ENCODE data around the gene CAB39. TPM values are rescaled to one million over a fixed set of nuclear protein-coding genes. Genes with fewer than 3 reads are reported as not detected.

Gene CAB39
- total RNA-seq, 1 experiment from 2014 or later, result 91.7 TPM

DNA sequence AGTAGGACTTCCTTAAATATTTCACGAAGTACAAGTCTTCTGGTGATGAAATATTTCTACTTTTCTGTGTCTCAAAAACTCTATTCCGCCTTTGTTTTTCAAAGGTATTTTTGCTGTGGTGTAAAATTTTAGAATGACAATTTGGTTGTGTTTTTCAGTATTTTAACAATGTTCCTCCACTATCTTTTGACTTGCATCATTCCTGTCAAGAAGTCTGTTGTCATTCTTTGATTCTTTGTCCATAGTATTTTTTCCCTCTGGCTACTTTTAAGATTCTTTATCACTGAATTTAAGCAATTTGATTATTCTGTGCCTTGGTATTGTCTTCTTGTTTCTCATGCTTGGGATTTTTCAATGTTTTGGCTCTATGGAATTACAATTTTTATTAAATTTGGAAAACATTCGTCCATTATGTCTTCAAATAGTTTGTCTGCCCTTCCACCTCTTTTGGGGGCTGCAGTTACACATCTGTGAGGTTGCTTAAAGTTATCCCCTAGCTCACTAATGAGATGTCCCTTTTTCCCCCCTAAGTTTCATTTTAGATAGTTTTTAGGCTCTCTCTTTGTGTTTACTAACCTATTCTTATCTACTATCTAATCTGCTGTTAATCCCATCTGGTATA is 76.0 kb downstream of the CAB39 start:
- TF ChIP-seq, protein P1, sequence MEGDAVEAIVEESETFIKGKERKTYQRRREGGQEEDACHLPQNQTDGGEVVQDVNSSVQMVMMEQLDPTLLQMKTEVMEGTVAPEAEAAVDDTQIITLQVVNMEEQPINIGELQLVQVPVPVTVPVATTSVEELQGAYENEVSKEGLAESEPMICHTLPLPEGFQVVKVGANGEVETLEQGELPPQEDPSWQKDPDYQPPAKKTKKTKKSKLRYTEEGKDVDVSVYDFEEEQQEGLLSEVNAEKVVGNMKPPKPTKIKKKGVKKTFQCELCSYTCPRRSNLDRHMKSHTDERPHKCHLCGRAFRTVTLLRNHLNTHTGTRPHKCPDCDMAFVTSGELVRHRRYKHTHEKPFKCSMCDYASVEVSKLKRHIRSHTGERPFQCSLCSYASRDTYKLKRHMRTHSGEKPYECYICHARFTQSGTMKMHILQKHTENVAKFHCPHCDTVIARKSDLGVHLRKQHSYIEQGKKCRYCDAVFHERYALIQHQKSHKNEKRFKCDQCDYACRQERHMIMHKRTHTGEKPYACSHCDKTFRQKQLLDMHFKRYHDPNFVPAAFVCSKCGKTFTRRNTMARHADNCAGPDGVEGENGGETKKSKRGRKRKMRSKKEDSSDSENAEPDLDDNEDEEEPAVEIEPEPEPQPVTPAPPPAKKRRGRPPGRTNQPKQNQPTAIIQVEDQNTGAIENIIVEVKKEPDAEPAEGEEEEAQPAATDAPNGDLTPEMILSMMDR (IDR thresholded peaks at IDR 0.05; ENCODE audit: unreplicated experiment), result no peak
- Mint-ChIP-seq H3K4me3 (ENCODE audit: unreplicated experiment) (no peak overlapping the region), H3K27ac (ENCODE audit: low read depth, unreplicated experiment) (no peak overlapping the region), H3K9me3 (ENCODE audit: unreplicated experiment) (peaks cover 38% of the 10 kb centered on the region), H3K27me3 (ENCODE audit: insufficient read depth, unreplicated experiment) (no peaks in the 10 kb centered on the region), H3K4me1 (ENCODE audit: insufficient read depth, unreplicated experiment) (peaks cover 33% of the 10 kb centered on the region), H3K36me3 (ENCODE audit: insufficient read depth, unreplicated experiment) (peaks cover 67% of the 10 kb centered on the region)
- BruUV-seq (replicated peaks), result no TSS peak
- ChIA-PET CTCF (interaction anchor here (1.1 to 2.4 kb wide), 2 partner anchors 10 to 663 kb away, joined by 3 to 10 read pairs; no protein-coding TSS in a partner anchor), POLR2A (interaction anchor here (1.6 to 11.1 kb wide), 2 partner anchors 6 to 75 kb away, joined by 8 to 193 read pairs; no protein-coding TSS in a partner anchor)
- intact Hi-C loops (cut with micrococcal nuclease), result no loop called here
- DNase-seq (ENCODE audit: unreplicated experiment), result no peak

DNA sequence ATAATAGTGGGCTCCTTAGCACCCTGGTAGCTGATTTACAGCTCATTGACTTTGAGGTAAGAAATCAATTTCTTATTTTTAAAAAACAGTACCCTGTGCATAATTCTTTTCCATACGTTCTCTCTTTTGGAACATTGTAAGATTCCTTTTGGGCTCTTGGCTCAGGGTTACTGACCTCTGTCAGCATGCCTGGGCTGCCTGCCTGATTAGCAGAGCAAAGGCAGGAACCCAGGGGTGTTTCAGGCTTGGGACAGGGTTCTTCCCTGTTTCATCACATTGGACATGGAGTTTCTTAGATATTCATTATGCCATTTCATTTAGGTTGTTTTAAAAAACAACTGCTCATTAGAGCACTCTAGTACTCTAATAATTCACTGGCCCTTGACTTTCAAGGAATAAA is 78.3 kb downstream of the CAB39 start:
- no peak overlapping the region for H3K4me3 Mint-ChIP-seq (ENCODE audit: unreplicated experiment)
- TSS peak; percentile 3 for BruUV-seq (replicated peaks)
- no peaks in the 10 kb centered on the region for H3K27me3 Mint-ChIP-seq (ENCODE audit: insufficient read depth, unreplicated experiment)
- H3K27ac Mint-ChIP-seq (ENCODE audit: low read depth, unreplicated experiment), result no peak overlapping the region
- peaks cover 25% of the 10 kb centered on the region for H3K9me3 Mint-ChIP-seq (ENCODE audit: unreplicated experiment)
- ChIA-PET CTCF (interaction anchor here (1.6 to 2.6 kb wide), 4 partner anchors 7 to 77 kb away, joined by 5 to 10 read pairs (median 7); no protein-coding TSS in a partner anchor), POLR2A (interaction anchor here (1.2 to 11.1 kb wide), 2 partner anchors 9 to 77 kb away, joined by 5 to 193 read pairs; no protein-coding TSS in a partner anchor)
- intact Hi-C loops (cut with micrococcal nuclease), result no loop called here
- peaks cover 68% of the 10 kb centered on the region for H3K36me3 Mint-ChIP-seq (ENCODE audit: insufficient read depth, unreplicated experiment)
- TF ChIP-seq, protein P1 (IDR thresholded peaks at IDR 0.05; ENCODE audit: unreplicated experiment), result no peak
- no peak for DNase-seq (ENCODE audit: unreplicated experiment)
- H3K4me1 Mint-ChIP-seq (ENCODE audit: insufficient read depth, unreplicated experiment), result peaks cover 25% of the 10 kb centered on the region

DNA sequence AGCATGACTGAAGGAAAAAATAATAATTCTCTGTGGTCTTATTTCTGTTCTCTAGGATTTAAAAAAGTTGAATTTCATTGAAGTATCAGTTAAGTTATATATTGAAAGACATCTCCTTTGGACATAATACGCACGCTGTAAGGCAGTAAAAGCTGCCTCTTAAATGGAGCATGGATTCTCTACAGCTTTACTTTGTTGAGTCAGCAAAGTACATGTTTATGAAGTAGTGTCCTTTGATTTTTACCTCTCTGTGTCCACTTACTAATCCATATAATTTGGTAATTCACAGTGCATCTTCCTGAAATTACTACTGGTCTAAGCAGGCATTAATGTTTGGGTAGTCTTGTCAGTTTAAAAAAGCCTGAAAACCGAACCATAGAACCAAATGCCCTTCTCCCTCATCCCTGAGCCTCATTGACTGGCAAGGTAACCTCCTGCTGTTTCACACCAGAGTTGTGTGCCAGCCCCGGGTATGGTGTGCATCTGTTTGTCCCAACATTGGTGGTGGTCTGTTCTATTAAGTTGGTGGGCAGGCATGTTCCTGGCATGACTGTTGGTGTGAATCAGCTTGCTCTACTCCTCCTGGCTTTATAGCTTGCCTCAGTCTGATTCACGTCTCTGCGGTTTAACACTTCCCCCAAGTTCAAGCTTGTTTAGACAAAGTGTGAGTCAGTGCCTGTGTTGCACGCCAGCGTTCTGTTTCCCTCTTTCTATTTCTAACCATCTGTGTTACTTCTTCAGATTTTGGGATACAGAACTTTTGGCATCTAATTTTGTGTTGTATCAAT is 81.1 kb downstream of the CAB39 start:
- ChIA-PET POLR2A (interaction anchor here (0.8 to 11.1 kb wide), 26 partner anchors 11 to 882 kb away, joined by 3 to 193 read pairs (median 4); partner anchors contain the start of genes CAB39, FBXO36, SP100 and TRIP12), CTCF (interaction anchor here (0.6 to 2.5 kb wide), 7 partner anchors 11 to 176 kb away, joined by 3 to 12 read pairs (median 3); no protein-coding TSS in a partner anchor)
- Mint-ChIP-seq H3K36me3 (ENCODE audit: insufficient read depth, unreplicated experiment) (peaks cover 60% of the 10 kb centered on the region), H3K27me3 (ENCODE audit: insufficient read depth, unreplicated experiment) (no peaks in the 10 kb centered on the region), H3K9me3 (ENCODE audit: unreplicated experiment) (peaks cover 12% of the 10 kb centered on the region), H3K4me3 (ENCODE audit: unreplicated experiment) (peak overlapping the region; percentile 66), H3K4me1 (ENCODE audit: insufficient read depth, unreplicated experiment) (peaks cover 20% of the 10 kb centered on the region), H3K27ac (ENCODE audit: low read depth, unreplicated experiment) (no peak overlapping the region)
- peak; percentile 99 for DNase-seq (ENCODE audit: unreplicated experiment)
- TF ChIP-seq, protein P1 (IDR thresholded peaks at IDR 0.05; ENCODE audit: unreplicated experiment), result no peak
- BruUV-seq (replicated peaks), result TSS peak; percentile 99
- intact Hi-C loops (cut with micrococcal nuclease), result loop anchor here (1.0 kb wide), 3 partner anchors 19 to 176 kb away; no protein-coding TSS in a partner anchor

DNA sequence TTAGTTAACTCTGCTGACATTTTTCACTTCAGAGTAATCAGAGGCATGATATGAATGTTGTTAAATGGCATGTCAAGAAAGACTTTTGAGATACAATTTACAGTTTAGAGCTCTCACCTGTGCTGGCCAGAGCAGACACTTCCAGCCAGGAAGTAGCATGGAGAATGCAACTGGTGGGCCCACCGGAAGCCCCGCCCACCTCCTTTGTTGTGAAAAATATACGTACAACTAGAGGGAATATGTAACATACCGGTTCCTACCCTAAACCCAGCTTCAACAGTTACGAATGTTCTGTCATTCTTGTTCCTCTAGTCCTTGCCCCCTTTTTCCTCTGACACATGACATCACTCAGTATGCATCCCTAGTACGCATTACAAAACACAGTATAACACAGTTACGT is 81.9 kb downstream of the CAB39 start:
- Mint-ChIP-seq H3K36me3 (ENCODE audit: insufficient read depth, unreplicated experiment) (peaks cover 64% of the 10 kb centered on the region), H3K4me3 (ENCODE audit: unreplicated experiment) (peak overlapping the region; percentile 66), H3K9me3 (ENCODE audit: unreplicated experiment) (peaks cover 8% of the 10 kb centered on the region), H3K27ac (ENCODE audit: low read depth, unreplicated experiment) (no peak overlapping the region), H3K27me3 (ENCODE audit: insufficient read depth, unreplicated experiment) (no peaks in the 10 kb centered on the region), H3K4me1 (ENCODE audit: insufficient read depth, unreplicated experiment) (peaks cover 20% of the 10 kb centered on the region)
- BruUV-seq (replicated peaks), result TSS peak; percentile 18
- ChIA-PET CTCF (interaction anchor here (0.5 to 2.5 kb wide), 9 partner anchors 11 to 177 kb away, joined by 3 to 12 read pairs (median 4); no protein-coding TSS in a partner anchor), POLR2A (interaction anchor here (0.8 to 11.1 kb wide), 22 partner anchors 12 to 873 kb away, joined by 3 to 193 read pairs (median 4); partner anchors contain the start of genes CAB39, FBXO36 and TRIP12)
- TF ChIP-seq, protein P1 (IDR thresholded peaks at IDR 0.05; ENCODE audit: unreplicated experiment), result no peak
- intact Hi-C loops (cut with micrococcal nuclease), result loop anchor here (1.0 kb wide), 3 partner anchors 20 to 177 kb away; no protein-coding TSS in a partner anchor
- peak; percentile 23 for DNase-seq (ENCODE audit: unreplicated experiment)
